Measurements from ENCODE around the gene GTPBP1. TPM values are rescaled to one million over a fixed set of nuclear protein-coding genes. Genes with fewer than 3 reads are reported as not detected.

The GTPBP1 gene
- total and polyA plus RNA-seq, 2 donors (not counting 1 experiment from before 2014, with no cell fraction given): 77.8 to 174 TPM

DNA sequence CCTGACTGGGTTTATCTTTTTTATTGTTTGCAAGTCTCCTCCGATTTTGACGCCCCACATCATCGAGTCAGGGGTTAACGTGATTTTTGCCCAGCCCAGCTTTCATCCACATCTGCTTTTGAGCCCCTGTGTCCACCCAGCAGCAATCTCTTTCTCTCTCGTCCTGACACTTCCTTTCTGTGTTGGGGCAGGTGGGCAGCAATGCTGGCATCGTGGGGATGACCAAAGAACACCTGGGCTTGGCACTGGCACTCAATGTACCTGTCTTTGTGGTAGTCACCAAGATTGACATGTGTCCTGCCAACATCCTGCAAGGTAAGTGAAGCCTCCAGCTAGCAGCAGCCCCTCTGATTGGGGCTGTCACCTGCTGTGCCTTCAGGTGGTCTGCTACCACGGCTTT is 15.8 kb downstream of the GTPBP1 start:
- Histone ChIP-seq H3K36me3 (replicated peaks in 1 of 2; ENCODE audit: control extremely low read depth in 1 of 2, control insufficient read depth in 1 of 2, extremely low read depth in 1 of 2, insufficient read depth in 2 of 2, low read length in 1 of 2) (peaks cover 5 to 83% of the 10 kb centered on the region in 2 experiments), H3K27ac (ENCODE audit: low read length in 2 of 2) (no peak overlapping the region), H3K9me3 (ENCODE audit: control extremely low read depth in 1 of 3, control insufficient read depth in 2 of 3, insufficient read depth in 1 of 3, low read length in 2 of 3) (no peaks in the 10 kb centered on the region), H2AFZ (ENCODE audit: insufficient read depth, low read depth, low read length, poor library complexity, severe bottlenecking) (no peak overlapping the region), H3K27me3 (replicated peaks in 1 of 4; ENCODE audit: control extremely low read depth in 1 of 4, control insufficient read depth in 3 of 4, insufficient read depth in 4 of 4, low read length in 3 of 4) (no peaks in the 10 kb centered on the region), H3K4me1 (ENCODE audit: control insufficient read depth in 2 of 2, insufficient read depth in 2 of 2, low read length in 2 of 2) (no peaks in the 10 kb centered on the region), H4K20me1 (ENCODE audit: control insufficient read depth, insufficient read depth, low read length, poor library complexity, severe bottlenecking) (peaks cover 39% of the 10 kb centered on the region), H3K4me2 (replicated peaks; ENCODE audit: low read depth, low read length, poor library complexity, severe bottlenecking) (no peak overlapping the region), H3K4me3 (ENCODE audit: control extremely low read depth in 1 of 5, extremely low read depth in 1 of 5, insufficient read depth in 1 of 5, low read depth in 2 of 5, low read length in 4 of 5) (no peak overlapping the region), H3K79me2 (ENCODE audit: control insufficient read depth, insufficient read depth, low read length) (peaks cover 32% of the 10 kb centered on the region), H3K9ac (ENCODE audit: low read length) (no peak overlapping the region)
- WGBS (ENCODE audit: insufficient coverage): 100% methylated on average over 6 of the region's 7 CpGs
- Mint-ChIP-seq H3K27ac (no peak overlapping the region), H3K9me3 (ENCODE audit: insufficient read depth) (no peaks in the 10 kb centered on the region), H3K4me1 (peaks cover 2% of the 10 kb centered on the region), H3K4me3 (no peak overlapping the region), H3K27me3 (no peaks in the 10 kb centered on the region)
- CTCF ChIA-PET: interaction anchor here (0.7 to 1.7 kb wide), 4 partner anchors 11 to 45 kb away, joined by 3 to 5 read pairs (median 4); no protein-coding TSS in a partner anchor
- intact Hi-C loops (cut with micrococcal nuclease): no loop called here
- POLR2A ChIA-PET: no interaction called here
- TF ChIP-seq CTCF (IDR thresholded peaks at IDR 0.05) (no peak), EZH2 (IDR thresholded peaks at IDR 0.05; ENCODE audit: borderline replicate concordance, insufficient read depth, low read depth, low read length, poor library complexity, severe bottlenecking) (no peak)
- ATAC-seq (ENCODE audit: low read depth) (no peak), DNase-seq (no peak)

DNA sequence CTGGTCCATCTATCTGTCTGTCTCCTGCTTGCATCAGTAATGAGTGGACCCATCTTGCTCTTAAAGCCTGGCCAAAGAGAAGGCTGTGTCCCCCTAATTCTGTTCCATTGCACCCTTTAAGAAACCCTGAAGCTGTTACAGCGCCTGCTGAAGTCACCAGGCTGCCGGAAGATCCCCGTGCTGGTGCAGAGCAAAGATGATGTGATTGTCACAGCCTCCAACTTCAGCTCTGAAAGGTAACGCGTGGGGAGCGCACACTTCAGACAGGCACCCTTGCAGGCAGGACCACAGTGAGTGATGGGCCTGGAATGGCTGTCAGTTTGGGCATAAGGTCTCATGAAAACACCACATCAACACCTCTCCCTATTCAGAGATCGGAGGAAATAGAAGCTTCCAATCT is 18.4 kb downstream of the GTPBP1 start:
- no peak overlapping the region for H2AFZ ChIP-seq (ENCODE audit: insufficient read depth, low read depth, low read length, poor library complexity, severe bottlenecking)
- ATAC-seq (ENCODE audit: low read depth) (no peak), DNase-seq (no peak)
- TF ChIP-seq CTCF (IDR thresholded peaks at IDR 0.05) (no peak), EZH2 (IDR thresholded peaks at IDR 0.05; ENCODE audit: borderline replicate concordance, insufficient read depth, low read depth, low read length, poor library complexity, severe bottlenecking) (no peak)
- peaks cover 5 to 86% of the 10 kb centered on the region in 2 experiments for H3K36me3 ChIP-seq (replicated peaks in 1 of 2; ENCODE audit: control extremely low read depth in 1 of 2, control insufficient read depth in 1 of 2, extremely low read depth in 1 of 2, insufficient read depth in 2 of 2, low read length in 1 of 2)
- H3K4me3 ChIP-seq (ENCODE audit: control extremely low read depth in 1 of 5, extremely low read depth in 1 of 5, insufficient read depth in 1 of 5, low read depth in 2 of 5, low read length in 4 of 5): no peak overlapping the region
- no peaks in the 10 kb centered on the region for H3K9me3 Mint-ChIP-seq (ENCODE audit: insufficient read depth)
- no peak overlapping the region for H3K27ac Mint-ChIP-seq
- intact Hi-C loops (cut with micrococcal nuclease): no loop called here
- no peaks in the 10 kb centered on the region for H3K27me3 ChIP-seq (replicated peaks in 1 of 4; ENCODE audit: control extremely low read depth in 1 of 4, control insufficient read depth in 3 of 4, insufficient read depth in 4 of 4, low read length in 3 of 4)
- no peaks in the 10 kb centered on the region for H3K27me3 Mint-ChIP-seq
- H4K20me1 ChIP-seq (ENCODE audit: control insufficient read depth, insufficient read depth, low read length, poor library complexity, severe bottlenecking): peaks cover 53% of the 10 kb centered on the region
- H3K79me2 ChIP-seq (ENCODE audit: control insufficient read depth, insufficient read depth, low read length): peaks cover 38% of the 10 kb centered on the region
- 100% methylated on average over 7 of the region's 7 CpGs for WGBS (ENCODE audit: insufficient coverage)
- no peak overlapping the region for H3K4me3 Mint-ChIP-seq
- H3K9me3 ChIP-seq (ENCODE audit: control extremely low read depth in 1 of 3, control insufficient read depth in 2 of 3, insufficient read depth in 1 of 3, low read length in 2 of 3): no peaks in the 10 kb centered on the region
- no peak overlapping the region for H3K27ac ChIP-seq (ENCODE audit: low read length in 2 of 2)
- peaks cover 2% of the 10 kb centered on the region for H3K4me1 Mint-ChIP-seq
- H3K4me1 ChIP-seq (ENCODE audit: control insufficient read depth in 2 of 2, insufficient read depth in 2 of 2, low read length in 2 of 2): no peaks in the 10 kb centered on the region
- POLR2A ChIA-PET: no interaction called here
- CTCF ChIA-PET: interaction anchor here (0.6 to 2.0 kb wide), 11 partner anchors 9 to 279 kb away, joined by 3 to 10 read pairs (median 5); partner anchors contain the start of genes GTPBP1 and NPTXR
- H3K4me2 ChIP-seq (replicated peaks; ENCODE audit: low read depth, low read length, poor library complexity, severe bottlenecking): no peak overlapping the region
- no peak overlapping the region for H3K9ac ChIP-seq (ENCODE audit: low read length)
